ENCODE data around the gene TRIM26. TPM values are rescaled to one million over a fixed set of nuclear protein-coding genes. Genes with fewer than 3 reads are reported as not detected.

The TRIM26 gene
- total and polyA plus RNA-seq, 2 of the 13 experiments (the other 11 are each of a cell fraction or from before 2014, with no cell fraction given) = 27.1 to 38.7 TPM

GRCh38 chr6:30259140-30260035 lies 46.2 kb upstream of the TRIM26 start (continued):
- TF ChIP-seq CTCF (CRISPR knock-in tag; IDR thresholded peaks at IDR 0.05) (peak; percentile 67), SALL1 (CRISPR knock-in tag; IDR thresholded peaks at IDR 0.05) (peak; percentile 31; the same call in 1 of the 2 replicates), HOXA9 (CRISPR knock-in tag; IDR thresholded peaks at IDR 0.05; ENCODE audit: borderline replicate concordance) (no peak), U2AF1 (optimal IDR thresholded peaks at IDR 0.05; ENCODE audit: low read depth, low read length) (no peak), ARNT2 (CRISPR knock-in tag; IDR thresholded peaks at IDR 0.05; ENCODE audit: low read depth) (peak; percentile 79), GTF3A (CRISPR knock-in tag; conservative IDR thresholded peaks at IDR 0.05) (peak; percentile 58; the same call in 1 of the 2 replicates), KDM4B (CRISPR knock-in tag; IDR thresholded peaks at IDR 0.05) (peak; percentile 40), MXD1 (CRISPR knock-in tag; IDR thresholded peaks at IDR 0.05) (peak; percentile 75; the same call in 1 of the 2 replicates), MTF1 (CRISPR knock-in tag; IDR thresholded peaks at IDR 0.05) (no peak), NFKBIZ (CRISPR knock-in tag; IDR thresholded peaks at IDR 0.05) (peak; percentile 54; the same call in 1 of the 2 replicates), ZNF136 (CRISPR knock-in tag; IDR thresholded peaks at IDR 0.05; ENCODE audit: low read depth) (0 out of 2 replicates have a peak, but pooled peaks have one; percentile 65), SKI (IDR thresholded peaks at IDR 0.05; ENCODE audit: partially characterized antibody) (no peak), TMF1 (CRISPR knock-in tag; IDR thresholded peaks at IDR 0.05; ENCODE audit: low read depth) (no peak), AKNA (CRISPR knock-in tag; IDR thresholded peaks at IDR 0.05; ENCODE audit: borderline replicate concordance) (peak; percentile 32; the same call in 1 of the 2 replicates), THAP9 (CRISPR knock-in tag; IDR thresholded peaks at IDR 0.05; ENCODE audit: borderline replicate concordance) (peak; percentile 69; the same call in 1 of the 2 replicates), ZSCAN30 (CRISPR knock-in tag; IDR thresholded peaks at IDR 0.05) (no peak), TARDBP (CRISPR knock-in tag; IDR thresholded peaks at IDR 0.05) (no peak), RFX5 (IDR thresholded peaks at IDR 0.05; ENCODE audit: low read depth, low read length) (peak; percentile 99), SAP130 (CRISPR knock-in tag; IDR thresholded peaks at IDR 0.05; ENCODE audit: low read depth) (peak; percentile 73)
